HG02571 (cell line): ENCODE measurements around the gene SLC24A4.

ENCODE experiments used
- ATAC-seq: cut with Tn5 transposase; IDR thresholded peaks from one replicate; pipeline ENCODE4 v1.9.1; 2021; ENCODE audit warnings: mild to moderate bottlenecking, moderate library complexity; ENCODE audit not compliant: unreplicated experiment

The SLC24A4 gene

DNA sequence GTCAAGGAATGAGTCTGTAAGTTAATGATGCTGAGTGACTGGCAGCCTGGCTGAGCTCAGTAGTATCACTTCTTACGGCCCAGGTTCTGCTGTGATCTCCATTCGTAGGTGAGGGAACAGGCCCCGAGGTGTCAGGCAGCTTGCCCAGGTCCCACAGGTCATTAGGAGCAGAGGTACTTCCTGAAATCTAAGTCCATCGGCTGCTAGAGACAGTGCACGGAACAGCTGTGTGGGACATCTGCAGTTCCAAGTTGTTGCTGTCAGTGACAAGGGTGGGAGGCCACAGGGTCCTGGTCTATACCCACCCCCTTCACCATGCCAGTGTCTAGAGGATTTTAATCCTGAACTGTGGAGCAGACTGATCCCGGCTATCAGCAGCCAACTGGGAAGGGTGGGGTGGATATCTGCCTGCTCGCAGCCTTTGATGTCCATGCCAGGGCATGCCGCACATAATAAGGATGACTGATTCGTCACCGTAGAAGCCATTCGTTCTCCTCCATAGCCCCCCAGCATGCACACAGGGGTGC is 108.3 kb downstream of the SLC24A4 start:
- no peak for ATAC-seq

DNA sequence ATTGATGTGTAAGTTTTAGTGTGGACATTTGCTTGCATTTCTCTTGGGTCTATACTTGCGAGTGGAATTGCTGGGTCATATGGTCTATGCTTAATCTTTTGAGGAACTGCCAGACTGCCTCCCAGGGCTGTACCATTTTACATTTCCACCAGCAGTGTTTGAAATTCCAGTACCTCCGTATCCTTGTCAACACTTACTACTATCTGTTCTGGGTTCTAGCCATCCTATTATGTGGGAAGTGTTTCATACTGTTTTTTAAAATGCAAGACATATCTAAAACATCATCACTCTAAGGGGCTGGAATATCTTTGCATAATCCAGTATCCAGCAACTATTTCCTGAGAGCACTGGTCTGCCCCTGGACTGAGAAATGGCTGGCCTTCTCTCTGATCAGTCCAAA is 110.4 kb downstream of the SLC24A4 start:
- no peak for ATAC-seq

DNA sequence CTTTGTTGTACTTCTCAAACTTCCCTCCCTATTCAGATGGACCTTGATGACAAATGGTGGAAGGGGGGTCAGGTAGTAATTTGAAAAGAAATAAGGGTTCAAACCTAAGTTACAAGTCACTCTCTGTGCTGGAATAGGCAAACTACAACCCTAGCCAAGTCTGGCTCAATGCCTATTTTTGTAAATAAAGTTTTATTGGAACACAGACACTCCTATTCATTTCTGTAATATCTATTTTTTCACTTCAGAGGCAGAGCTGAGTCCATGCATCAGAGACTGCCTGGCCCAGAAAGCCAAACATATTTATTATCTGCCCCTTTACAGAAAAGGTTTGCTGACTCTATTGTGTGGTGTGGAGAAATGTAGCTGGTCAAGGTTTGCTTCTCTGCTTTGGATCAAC is 112.2 kb downstream of the SLC24A4 start:
- no peak for ATAC-seq

DNA sequence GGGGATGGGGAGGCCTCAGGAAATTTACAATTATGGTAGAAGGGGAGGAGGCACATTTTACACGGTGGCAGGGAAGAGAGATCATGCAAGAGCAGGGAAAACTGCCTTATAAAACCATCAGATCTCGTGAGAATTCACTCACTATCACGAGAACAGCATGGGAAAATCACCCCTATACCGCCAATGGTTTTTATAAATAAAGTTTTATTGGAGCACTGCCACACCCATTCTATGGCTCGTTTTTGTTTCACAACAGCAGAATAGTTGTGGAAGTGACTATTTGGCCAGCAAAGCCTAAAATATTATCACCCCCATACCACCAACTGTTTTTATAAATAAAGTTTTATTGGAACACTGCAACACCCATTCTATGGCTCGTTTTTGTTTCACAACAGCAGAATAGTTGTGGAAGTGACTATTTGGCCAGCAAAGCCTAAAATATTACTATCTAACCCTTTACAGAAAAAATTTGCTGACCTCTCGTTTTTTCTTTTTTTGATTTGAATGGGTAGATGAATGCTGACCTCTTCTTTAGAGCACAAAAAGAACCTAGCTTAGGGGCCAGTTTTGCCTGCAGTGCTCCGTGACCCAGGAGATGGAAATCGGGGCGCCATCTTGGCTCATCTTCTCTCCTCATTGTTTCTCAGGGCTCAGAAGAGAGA is 113.3 kb downstream of the SLC24A4 start:
- ATAC-seq = no peak

DNA sequence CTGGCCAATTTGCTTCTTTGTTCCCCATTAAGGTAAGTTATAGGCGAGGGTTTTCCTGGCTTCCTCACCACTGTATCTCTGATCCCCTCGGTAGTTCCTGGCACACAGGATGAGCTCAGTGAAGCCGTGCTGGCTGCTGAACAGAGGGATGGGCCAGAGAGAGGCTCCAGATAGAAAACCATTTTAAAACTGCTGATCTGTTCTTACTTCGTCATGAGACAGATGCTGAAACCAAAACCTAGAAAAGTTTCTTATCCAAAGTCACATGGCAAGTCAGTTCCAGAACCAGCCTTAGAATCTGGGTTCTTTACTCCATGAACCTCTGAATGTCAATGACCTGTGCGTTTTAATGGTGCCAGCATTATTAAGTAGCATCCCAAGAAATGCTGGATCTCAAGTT is 114.3 kb downstream of the SLC24A4 start:
- no peak for ATAC-seq

DNA sequence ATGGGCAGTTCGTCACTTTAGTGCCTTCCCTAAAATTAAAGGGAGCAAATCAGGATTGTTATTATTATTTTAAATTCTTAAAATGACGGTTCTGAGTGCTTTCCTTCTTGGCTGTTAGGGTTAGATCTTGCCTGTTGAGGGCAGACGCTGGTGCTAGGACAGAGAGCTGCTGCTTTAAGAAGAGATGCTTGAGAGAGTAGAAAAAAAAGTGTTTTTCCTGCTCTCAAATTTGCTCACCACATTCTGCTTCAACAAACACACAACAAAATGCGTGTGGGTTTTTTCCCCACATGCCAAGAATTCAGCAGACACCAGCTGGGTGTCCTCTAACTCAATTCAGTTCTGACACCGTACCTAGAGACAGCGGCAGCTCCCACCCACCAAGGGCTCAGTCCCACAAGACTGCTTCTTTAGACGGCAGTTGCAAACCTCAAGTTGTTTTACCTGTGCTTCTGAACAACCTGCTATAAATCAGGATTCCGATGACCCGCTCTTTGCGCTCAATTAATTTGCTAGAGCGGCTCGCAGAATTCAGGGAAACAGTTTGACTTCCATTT is 114.8 kb downstream of the SLC24A4 start:
- no peak for ATAC-seq

DNA sequence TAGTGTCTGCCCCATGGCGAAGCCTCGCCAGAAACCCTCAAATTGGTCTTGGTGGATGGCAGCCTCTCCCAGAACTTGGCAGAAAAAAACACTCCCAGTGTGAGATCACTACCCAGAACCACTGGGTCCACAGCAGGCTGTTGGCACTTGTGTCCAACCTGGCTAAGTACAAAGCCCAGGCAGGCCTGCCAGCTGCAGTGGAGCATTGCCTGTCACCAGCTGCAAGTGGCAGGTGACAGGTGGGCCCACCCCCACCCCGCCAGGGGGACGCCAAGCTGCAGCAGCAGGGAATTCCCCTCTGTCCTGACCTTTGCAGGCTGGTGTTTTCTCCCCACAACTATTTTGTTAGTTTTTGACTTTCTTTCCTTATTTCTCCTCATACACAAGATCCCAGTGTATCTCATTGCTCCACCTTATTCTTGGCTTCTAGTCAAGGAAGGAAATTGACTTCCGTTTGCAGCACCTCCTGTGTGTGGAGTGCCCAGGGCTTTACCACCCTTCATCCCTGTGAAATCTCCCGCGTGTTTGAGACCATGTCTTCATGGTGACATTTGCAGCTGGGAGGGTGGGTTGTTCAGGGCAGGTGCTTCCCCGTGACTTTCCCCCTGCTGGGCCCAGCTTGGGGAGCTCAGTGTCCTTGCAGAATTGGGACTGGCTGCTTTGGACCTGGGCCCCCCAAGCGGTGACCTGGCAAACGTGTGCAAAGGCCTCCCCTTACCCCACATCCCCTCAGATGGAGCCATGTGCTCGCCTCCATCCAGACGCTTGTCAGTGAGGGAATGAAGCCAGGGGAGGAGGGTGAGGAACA is 116.8 kb downstream of the SLC24A4 start:
- no peak for ATAC-seq

DNA sequence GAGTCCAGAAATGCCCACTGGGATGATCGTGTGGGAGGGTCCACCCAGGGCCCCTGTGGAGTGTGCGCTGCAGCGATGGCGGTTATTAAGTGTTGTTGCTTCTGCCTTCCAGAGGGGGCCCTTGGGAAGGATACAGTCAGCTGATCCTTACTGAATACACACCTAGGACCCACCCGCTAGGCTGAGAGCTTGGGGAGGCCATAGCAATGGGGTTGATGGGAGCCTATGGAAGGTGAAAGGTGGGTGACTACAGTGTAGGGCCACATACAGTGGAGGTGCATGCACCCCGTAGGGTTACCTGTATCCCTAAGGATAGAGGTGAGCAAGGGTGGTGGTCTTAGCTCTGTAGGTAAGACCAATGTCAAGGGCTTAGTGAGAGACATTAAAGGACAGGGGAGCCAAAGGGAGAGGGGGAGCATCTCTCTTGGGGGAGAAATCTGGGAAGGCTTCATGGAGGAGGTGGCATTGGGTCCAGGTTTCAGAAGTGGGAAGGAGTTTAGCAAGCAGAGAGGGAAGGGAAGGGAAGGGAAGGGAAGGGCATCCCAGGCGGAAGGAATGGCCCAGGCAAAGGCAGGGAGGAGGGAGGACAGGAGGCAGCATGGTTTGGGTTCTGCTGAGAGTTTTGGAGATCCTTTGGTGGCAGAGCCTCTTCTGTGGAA is 117.5 kb downstream of the SLC24A4 start:
- no peak for ATAC-seq

DNA sequence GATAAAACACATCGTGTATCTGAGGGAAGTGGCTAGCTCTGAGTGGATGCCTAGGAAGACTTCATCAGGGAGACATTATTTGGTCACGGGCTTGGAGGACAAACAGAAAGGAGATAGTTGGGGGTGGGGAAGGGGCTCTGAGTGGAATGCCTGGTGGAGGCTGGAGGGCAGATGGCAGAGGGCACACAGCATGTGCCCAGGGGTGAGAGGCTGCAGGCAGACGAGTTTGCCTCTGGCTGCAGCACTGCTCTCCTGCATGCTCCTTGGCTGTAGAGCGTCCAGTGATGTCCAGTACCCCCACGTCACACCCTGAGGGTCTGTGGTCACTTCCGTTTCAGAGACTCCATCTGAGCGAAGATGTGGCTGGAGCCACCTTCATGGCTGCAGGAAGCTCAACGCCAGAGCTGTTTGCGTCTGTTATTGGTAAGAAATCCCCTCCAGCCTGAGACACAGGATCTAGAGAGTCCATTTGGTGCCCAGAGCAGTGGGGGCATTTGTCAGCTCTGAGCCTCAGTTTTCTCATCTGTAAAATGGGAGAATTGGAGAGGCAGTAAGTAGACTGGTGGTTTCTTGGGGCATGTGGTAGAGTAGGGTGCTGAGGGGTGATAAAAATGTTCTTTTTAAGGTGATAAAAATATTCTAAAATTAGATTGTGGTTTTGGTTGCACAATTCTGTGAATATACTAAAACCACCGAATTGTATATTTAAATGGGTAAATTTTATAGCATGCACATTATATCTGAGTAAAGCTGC is 119.0 kb downstream of the SLC24A4 start:
- no peak for ATAC-seq

DNA sequence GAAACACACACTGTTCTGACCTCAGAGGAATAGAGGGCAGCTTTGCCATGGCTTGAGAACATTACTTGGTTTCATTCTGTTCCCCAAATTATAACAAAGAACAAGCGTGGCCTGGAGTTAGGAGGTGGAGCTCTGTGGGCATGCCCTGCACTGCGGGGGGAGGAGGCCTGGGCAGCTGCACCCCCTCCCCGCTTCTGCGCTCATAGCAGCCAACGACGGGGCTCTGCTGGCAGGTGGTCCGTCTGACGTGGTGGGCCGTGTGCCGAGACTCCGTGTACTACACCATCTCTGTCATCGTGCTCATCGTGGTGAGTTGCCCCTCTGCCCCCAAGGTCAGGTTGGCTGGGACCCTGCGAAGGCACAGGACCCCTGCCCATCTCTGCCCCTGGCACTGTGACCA is 120.2 kb downstream of the SLC24A4 start:
- ATAC-seq = no peak

DNA sequence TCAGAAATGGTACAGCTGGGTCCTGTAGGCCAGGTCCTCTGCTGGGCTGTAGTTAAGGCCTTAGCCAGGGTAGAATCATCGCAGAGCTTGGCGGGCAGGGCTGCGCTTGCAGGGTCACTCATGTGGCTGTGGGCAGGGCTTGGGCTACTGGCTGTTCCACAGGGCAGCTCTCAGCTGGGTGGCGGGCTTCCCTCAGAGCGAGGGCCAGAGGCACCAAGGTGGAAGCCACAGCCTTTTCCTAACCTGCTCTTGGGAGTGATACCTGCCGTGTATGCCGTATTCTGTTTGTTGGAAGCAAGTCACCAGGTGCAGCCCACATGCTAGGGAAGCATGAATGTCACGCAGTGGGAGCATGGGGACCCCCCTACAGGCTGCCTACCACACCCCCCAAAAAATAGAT is 120.8 kb downstream of the SLC24A4 start:
- no peak for ATAC-seq

DNA sequence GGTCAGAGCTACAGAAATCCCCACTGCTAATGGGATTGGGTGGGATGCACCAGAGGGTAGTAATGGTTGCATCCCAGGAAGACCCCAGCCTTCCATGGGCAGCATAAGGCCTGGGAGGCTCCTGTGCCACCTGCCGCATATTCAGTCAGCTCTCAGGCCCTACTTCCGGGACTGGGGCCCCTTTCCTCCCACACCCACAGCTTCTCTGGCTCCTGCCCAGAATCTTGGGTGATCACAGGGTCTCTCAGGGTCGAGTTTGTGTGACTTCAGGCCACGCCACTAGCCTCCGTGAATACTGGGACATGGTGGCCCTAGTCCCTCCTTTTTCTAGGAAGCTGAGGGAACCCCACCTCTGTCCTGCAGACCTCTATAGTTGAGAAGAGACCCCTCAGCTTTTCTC is 123.8 kb downstream of the SLC24A4 start:
- ATAC-seq = no peak

DNA sequence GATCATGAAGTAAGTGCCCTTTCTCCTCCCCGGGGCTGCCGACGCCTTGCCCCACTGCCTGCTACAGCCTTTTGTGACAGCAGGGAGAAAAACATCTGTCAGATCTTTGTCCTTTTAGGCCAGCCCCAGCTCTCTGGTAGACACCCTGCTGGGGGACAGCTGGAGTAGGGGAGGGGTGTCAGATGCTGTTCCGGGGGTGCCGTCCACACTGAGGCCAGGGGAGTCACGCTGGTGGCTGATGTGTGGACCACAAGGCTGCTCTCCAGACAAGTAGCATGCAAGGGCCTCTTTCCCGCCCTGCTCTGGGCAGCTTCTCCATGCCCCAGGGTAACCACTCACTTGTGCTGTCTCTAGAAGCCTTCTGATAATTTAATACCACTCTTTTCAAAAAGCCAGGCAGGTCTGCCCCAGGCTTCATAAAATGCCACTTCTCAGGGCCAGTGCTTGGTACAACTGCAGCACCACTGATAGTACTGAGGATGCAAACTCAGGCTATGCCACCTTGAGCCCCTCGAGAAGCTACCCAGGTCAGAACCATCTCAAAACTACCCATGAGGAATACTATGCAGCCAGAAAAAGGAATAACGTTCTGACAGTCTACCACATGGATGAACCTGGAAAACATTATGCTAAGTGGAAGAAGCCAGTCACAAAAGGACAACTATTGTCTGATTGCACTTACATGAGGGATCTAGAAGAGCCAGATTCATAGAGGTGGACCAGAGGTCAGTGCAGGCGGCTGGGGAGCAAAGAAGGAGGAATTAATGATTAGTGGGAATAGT is 124.6 kb downstream of the SLC24A4 start:
- ATAC-seq = no peak

DNA sequence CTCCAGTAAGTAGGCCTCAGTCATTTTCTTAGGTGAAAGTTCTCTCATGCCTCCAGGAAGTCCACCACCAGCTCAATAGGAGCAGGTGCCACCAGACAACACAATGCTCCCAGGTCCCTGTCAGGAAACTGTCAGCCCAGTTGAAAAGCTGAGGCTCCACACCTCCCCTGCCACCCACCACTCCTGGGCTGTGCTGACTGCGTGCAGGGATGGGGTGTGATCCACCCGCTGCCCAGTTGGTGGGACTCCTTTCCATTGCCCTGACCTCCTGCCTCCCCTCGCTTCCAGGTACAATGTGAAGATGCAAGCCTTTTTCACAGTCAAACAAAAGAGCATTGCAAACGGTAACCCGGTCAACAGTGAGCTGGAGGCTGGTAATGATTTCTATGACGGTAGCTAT is 125.8 kb downstream of the SLC24A4 start:
- no peak for ATAC-seq

DNA sequence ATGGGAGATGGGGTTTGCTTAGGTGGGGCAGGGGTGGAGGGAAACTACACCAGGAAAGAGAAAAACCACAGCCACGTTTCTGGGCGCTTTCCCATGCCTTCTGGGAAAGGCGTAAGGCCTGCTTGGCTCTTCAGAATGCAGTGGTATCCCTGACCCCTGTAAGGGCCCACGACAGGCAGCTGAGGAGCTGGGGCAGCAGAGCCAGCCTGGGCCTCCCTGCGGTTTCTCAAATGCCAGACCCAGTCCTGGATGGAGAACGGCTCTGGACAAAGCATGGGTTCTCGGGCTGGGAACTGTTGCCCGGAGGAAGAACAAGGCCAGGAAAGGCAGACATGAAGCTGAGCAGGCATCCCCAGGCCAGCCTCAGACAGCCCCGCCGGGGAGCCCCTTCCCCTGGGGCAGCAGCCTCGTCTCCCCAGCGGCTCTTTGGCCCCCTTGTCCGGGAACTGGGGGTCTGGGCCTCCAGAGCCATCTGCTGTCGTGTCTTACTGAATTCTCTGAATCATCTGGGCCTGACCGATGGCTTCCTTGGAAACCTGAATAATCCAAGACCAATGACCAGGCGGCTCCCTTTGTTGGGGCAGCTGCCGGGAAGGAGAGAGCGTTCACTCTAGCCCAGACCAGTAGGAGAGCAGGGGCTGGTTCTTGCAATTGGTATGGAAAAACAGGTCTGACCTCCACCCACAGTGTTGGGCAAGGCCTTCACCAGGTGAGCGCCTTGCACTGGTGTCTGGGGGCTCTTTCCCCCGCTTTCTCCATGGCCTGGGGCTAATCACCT is 126.6 kb downstream of the SLC24A4 start:
- no peak for ATAC-seq

DNA sequence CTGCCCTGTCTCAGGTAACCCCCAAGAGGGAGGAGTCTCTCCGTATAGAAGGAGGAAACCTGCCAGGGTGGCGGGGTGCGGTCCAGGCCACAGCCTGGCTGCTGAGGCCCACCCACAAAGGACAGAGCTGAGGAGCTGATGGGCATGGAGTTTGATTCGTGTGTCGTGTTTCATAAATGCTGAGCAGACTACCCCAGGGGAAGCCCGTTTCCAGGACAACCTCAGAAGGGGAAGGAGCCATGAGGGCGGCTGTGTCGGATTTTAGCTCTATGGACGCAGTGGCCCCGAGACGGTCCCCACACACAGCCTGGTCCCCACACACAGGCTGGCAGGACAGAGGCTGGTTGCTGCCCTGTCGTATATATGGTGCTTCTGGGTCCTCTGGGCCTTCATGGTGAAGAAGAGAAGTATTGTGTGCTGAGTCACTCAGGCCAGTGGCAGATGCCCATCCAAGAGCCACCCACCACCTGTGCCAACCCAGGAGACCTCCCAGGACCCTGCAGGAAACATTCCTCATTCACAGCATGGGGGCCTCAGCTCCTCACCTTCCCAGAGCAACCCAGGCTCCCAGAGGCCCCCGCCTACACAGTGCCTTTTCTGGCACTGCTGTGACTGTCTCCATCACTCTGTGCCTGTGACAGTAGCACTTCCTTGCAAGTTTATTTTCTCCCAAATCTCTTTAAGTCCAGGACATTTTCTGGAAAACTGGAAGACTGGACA is 127.5 kb downstream of the SLC24A4 start:
- no peak for ATAC-seq

DNA sequence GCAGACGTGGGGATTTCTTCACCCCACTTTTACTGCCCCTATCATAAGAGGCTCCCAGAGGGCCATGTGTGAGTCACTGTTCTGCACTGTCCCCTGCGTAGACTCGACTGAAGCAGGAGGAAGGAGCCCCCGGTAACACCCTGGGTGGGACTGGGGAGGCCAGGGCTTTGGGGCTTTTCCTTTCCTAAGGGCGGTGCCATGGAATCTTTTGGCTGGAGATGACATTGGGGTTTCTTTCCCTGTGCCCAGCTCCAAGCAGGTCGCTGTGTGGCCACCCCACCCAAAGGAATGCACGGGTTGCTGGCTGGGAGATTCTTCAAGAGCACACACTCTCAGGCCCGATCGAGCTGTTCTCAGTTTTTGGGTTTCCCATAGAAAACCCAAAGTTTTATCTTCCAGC is 128.3 kb downstream of the SLC24A4 start:
- no peak for ATAC-seq

DNA sequence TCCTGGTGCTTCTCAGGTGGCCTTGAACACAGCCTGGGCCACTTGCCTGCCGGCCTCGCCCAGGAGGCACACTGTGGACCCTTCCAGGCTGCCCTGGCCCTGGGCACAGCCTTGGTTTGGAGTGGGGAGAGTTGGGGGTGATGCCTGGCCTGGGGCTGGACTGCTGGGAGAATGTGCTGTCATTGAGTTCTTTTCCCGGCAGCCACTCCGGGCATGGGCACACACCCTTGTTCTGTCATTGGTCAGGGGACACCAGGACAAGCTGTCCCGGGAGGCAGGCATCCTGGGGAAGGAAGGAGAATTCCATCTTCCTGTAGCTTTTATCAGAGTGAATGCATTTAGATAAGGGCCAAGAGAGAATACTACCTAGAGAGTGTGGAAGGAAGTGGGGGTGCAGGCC is 128.8 kb downstream of the SLC24A4 start:
- ATAC-seq = no peak

DNA sequence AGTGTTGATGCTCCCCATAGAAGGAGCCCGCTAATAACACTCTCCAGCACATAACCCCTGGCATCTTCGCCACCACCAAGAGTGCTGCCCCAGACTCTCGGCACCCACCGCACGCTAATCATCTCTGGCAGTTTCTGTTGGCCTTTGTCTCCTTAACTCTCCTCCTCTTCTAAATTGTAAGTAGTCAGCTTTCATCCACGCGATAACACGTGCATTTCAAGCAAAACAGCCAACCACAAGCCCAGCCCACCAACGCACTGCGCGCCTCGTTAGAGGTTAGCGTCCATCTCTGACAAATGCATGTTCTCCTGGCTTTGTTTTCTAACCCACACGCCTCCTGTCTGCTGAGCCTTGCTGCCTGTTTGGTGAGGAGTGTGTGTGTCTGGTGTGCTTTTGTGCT is 129.5 kb downstream of the SLC24A4 start:
- ATAC-seq = no peak
